GM21528 (cell line): Measurements from ENCODE around the gene KCNH5.
"Not testable (repeated sequence)": the region's sequence is repeated elsewhere in the genome, so short reads cannot be mapped to it uniquely, and the experiment has no call there.

Experiments used
- ATAC-seq: cut with Tn5 transposase; IDR thresholded peaks from one replicate; pipeline ENCODE4 v1.9.1; 2021; ENCODE audit warnings: mild to moderate bottlenecking, moderate library complexity; ENCODE audit not compliant: unreplicated experiment, low FRiP score

KCNH5 gene

DNA sequence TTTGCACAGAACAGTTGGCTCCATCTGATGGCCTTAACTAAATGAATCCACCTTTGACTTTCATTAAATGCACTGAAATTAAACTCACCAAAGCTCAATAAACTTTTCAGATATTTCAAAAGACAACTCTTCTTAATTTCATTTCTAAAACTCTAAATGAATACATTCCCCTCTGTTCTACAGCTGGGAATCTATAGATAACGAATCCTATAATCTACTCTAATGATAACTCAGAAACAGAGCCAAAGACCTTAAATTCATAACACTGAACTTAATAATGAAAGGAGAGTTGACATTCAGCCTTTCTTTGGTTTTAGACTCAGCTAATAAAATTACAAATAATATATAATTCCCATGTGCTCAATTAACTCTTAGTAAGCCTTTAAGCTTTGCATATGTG is 150.5 kb downstream of the KCNH5 start:
- ATAC-seq, result no peak

DNA sequence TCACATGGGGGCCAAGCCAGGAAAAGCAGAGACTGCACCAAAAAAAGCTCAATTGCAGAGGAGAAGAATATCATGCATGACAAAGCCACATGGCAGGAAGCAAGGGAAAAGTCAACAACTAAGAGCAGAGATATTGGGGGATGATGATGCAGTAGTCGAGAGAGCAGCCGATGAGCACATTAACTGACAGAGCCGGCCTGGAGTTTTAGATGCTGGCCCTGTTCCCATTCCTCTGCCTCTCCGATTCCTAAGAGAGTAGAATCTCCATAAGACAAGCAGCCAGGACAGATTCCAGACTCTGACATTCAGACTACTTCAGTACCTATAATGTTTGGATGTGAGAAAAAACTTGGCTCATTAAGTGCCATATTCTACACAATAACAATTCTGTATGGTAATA is 155.9 kb downstream of the KCNH5 start:
- ATAC-seq, result no peak

DNA sequence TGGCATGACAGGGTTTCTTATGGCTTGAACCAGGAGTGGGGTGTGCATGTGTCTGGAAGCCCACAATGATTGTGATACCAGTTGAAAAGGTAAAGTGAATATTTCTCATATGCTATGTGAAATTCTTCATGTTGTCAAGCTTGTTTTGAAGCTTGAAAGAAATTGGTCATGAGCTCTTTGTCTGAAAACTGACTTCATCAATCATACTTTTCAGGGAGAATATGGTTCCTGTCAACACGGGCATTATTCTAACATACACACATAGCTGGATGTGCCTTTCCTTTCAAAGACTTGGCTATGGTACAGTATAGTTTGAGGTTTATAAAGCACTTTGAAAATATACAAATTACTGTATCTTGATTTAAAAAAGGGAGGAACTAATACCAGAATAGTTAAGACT is 158.8 kb downstream of the KCNH5 start:
- ATAC-seq, result no peak

DNA sequence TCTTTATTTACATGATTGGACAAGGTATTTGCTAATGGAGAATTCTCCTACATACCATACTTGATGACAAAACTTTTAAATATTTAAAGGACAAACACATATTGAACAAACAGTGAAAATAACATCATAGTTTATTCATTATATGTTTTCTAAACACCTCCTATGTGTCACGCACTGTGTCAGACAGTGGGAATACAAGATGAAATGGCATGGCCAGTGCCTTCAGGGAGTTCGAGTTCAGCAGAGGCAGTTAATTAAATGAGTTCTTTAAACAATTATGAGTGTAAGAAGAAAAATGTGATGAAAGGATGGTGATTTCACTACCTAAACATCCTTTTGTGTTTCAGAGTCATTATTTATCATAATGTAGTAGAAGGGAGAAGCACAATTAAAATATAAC is 159.8 kb downstream of the KCNH5 start:
- no peak for ATAC-seq

DNA sequence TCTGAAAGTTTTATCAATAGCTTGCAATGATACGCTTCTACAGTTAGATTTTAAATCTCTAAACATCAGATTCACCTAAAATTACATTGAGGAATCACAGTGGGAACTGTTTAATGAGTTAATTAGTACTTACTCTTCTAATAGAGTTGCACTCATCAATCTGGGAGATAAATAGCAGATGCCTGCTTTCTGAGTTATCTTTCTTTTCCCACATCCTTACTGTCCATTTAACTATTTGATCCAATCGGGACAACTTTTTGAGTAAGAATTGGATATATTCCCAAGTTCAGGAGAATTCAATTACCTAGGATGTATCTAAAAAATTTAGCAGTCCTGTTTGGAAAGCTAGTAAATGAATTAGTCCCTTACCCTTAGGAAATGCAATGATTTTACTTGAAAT is 162.3 kb downstream of the KCNH5 start:
- ATAC-seq, result no peak

DNA sequence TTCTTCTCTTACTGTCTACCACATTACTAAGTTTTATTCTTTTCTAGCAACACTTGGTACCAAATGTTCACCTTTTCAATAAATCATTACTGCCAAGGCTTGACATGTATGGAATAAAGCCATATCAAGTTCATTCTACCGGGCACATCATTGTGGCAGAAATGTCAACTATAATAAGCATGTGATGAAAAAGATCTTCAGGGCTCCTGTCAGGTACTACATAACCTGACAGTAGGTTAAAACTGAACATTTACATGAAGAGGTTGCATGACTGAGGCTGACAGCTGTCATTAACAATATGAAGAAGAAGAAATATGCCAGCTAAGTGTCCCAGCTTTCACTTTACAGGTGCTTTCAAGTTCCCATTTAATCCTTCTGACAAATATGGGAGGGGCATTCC is 178.9 kb downstream of the KCNH5 start:
- no peak for ATAC-seq

DNA sequence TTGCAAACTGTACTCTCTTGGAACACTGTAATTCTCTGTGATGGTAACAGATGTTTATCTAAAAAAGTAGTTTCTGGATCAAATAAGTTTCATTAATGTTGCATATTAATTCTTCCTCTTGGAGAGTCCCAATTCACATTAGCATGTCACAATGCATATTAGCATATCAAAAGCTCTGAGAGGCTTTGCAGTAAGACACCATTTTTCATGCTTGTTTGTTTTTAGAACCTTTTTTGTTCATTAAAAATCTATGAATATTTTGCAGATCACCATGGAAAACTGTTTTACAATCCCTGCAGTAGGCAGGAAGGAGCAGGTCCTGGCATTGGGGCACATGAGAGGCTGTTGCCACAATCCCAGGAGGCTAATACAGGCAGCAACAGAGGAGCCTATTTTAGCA is 180.7 kb downstream of the KCNH5 start:
- no peak for ATAC-seq

DNA sequence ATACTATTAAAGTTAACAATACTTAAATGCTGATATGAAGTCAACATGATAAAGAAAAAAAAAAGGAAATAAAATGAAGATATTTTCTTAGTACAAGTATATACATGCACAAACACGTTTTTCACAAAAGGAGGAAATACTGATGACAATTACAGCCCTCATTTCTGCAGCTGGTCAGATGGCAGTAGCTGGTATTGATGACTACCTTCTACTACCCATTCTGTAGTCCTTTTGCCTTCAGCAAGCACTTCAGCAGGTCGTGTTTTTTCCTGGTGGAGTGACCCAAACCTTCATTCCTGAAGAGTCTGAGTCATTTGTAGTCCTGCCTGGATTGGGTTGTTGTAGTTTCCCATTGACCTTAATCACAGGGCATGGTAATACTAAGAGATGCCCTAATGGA is 187.2 kb downstream of the KCNH5 start:
- not testable (repeated sequence) for ATAC-seq

DNA sequence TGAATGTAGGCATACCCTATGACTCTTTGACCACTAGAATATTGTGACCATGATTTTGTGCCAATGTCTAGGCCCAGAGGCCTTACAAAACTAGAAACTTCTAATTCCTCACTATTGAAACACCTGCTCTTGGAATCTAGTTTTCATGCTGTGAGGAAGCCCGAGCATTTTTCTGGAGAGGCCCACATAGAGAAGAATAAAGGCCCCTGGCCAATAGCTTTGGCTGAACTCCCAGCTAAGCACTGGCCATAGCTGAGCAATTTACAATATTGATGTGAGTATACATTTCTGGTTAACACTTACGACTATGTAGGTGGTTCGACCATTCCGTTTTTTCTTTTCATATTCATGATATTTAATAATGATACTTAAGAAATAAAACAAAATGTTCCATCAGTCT is 190.3 kb downstream of the KCNH5 start:
- no peak for ATAC-seq

DNA sequence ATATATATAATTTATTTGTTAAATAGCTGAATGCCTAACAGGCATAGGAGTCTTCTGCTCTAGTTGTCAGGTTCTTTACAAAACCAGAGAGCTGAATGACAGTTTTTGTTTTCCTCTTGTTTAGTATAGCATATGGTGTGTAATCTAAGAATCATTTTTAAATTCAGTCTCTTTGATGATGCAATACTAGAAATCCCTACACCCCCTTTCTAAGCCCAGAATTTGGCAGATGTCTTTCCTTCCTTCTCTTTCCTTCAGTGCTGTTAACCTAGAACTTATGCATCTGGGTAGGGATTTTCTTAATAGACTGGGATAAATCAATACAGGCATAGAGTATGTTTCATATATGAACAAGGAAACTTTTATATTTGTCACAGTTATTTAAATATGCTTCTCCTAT is 198.1 kb downstream of the KCNH5 start:
- no peak for ATAC-seq

DNA sequence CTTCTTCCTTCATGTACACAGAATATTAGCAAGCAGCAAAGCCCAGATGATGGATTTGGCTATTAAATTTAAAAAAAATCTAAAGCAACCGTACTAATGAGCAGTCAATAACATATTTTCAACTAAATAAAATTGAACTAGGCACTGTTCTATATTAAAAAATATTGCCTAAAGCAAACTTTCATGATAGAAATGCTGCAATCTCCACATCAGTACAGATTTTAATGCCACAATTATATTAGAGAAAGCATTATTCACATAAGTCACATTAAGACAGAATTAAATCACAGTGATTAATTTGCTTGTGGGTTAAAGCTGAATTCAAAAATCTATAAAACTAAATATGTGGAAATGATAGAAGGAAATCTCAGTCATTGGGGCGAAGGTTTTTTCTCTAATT is 200.7 kb downstream of the KCNH5 start:
- no peak for ATAC-seq

DNA sequence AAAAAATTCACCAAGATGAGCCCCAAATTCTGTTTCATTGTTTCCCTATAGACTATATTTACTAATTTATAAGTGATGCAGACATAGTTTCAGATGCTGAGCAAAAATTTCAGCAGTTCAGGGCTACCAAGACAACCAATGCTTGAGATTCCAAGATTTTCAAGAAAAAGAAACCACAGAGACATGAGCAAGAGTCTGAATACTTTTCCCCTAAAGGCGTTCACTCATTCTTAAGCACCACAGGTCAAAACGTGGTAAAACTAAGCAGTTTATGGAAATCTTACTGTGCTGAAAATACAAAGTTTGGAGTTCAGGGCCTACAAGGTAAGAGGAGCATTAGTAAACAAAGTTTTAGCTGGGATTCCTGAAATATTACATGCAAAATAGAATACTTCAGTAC is 221.2 kb downstream of the KCNH5 start:
- no peak for ATAC-seq

DNA sequence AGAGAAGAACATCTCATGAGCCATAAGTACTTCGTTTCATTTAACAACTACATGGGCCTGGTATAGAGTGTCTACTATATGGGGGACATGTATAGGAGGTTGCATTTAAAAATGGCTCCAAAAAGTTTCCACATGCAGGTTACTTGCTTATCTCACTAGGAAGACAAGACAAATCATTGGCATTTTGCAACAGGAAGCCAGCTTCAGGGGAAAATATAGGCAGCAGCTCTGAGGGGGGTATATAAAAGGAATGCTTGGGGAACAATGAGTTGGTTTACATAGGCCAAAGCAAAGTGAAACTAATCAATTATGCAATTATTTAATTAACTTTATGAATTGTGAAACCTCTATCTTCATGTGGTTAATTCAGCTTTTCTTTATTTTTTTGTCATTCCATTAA is 225.3 kb downstream of the KCNH5 start:
- ATAC-seq, result no peak

DNA sequence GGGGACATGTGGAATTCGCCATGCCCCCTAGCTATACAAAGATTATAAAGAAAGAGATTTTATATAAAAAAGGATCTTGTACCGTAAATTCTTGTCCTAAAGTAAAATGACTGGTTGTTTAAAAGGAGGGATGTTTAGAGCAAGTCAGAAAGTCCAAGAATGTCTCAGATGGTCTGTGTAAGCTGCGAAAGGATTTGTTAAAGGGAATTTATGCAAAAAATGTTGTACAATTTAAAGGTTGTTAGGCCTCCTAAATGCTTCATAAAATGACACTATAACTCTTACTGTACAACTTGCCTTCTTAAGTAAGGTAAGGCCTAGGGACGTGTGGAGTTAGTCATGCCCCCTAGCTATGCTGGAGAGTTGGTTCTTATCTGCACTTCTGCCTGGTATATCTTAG is 237.6 kb downstream of the KCNH5 start:
- no peak for ATAC-seq

DNA sequence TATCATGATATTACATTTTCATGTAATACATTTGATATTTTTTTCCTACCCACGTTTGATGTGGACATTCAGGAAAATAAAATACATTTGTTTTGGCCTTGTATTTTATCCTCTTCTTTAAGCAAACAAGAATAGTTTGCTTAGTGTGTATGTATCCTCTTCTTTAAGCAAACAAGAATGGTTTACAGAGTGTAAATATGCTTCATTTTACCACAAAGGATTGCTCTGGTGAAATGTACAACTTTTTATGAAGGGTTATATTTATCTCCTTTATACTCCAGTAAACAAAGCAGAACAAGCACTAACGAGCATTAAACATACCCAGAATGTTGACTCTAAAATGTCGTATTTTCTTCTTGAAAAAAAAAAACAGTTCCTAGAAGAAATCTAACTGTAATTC is 244.7 kb downstream of the KCNH5 start:
- no peak for ATAC-seq

DNA sequence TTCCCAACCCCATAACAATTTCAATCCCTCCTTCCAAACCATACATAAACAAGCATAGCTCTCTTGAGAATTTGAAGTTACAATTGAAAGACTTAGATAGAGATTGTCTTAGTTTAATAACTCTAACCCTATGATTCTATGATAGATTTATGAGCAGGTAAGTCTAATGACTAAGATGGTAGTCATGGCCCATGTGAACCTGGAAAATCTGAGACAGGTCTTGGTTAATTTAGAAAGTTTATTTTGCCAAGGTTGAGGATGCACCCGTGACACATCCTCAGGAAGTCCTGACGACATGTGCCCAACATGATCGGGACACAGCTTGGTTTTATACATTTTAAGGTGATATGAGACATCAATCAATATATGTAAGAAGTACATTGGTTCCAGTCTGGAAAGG is 248.8 kb downstream of the KCNH5 start:
- no peak for ATAC-seq

DNA sequence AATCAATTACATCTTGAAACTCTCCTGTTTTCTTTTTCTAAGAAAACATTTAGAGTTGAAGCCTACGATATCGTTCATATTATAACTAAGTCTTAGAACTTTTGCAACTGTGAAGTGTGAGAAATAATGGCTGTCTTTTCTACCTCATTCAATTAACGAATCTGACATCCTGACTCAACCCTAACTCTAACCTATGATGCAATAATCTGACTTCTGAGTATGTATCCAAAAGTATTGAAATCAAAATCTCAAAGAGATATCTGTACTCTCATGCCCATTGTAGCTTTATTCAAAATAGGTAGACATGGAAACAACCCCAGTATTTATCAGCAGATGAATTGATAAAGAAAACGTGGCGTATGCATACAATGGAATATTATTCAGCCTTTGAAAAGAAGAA is 252.7 kb downstream of the KCNH5 start:
- no peak for ATAC-seq

DNA sequence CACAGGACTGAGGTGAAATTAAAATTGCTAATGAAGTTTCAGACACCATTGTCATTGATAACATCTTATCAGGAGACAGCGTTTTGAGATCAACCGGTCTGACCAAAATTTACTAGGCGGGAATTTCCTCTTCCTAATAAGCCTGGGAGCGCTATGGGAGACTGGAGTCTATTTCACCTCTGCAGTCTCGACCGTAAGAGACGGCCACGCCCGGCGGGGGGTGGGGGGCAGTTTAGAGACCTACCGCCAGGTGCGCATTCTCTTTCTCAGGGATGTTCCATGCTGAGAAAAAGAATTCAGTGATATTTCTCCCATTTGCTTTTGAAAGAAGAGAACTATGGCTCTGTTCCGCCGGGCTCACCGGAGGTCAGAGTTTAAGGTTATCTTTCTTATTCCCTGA is 263.9 kb downstream of the KCNH5 start:
- ATAC-seq, result not testable (repeated sequence)

DNA sequence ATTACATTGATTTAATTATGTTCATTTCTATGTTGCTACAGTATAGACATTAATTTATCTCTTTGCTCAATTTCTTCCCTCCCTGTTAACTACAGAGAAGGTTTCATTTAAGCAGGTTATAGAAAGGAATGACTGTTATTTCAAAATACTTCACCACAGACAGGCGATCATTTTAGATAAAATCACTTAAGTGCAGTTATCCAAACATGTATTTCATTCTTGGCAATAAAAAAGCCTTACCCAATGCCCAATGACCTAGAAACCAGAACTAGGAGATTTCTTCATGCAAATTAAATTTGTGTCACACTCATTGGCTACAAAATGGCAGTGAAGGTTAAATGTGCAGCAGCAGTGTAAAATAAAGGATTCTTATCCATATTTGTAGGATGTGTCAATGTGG is 266.4 kb downstream of the KCNH5 start:
- no peak for ATAC-seq

DNA sequence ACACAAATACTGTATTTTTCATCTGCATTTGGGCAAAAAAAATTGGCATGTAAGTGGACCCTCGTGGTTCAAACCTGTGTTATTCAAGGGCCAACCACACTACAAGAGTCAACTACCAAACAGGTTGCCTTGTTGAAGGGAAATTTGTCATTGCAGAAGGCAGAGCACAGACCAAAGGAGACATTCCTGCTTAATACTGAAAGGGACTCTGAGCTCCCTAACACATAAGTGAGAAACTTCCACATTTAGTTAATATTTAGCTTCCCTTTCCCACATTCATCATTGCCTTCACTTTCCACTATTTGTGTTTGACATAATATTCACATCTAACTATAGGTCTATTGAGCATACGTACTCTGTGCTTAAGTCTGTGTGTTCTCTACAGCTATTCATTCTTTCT is 266.9 kb downstream of the KCNH5 start:
- no peak for ATAC-seq

DNA sequence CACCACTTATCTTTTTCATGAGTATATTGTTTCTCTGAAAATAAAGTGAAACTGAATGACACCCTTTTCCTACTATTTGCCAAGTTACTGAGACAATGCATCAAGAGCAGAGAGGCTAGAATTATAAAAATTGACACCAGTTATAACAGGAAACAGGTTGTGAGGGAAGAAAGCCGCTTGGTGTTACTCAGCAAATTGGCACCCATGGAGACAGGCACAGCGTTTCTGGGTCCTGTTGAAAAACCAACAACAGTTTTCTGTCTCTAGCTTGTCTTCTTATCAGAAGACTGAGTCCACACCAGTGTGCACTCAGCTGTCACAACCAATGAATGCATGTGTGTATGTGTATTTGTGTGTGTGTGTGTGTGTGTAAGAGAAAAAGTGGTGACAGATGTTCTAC is 267.7 kb downstream of the KCNH5 start:
- no peak for ATAC-seq

DNA sequence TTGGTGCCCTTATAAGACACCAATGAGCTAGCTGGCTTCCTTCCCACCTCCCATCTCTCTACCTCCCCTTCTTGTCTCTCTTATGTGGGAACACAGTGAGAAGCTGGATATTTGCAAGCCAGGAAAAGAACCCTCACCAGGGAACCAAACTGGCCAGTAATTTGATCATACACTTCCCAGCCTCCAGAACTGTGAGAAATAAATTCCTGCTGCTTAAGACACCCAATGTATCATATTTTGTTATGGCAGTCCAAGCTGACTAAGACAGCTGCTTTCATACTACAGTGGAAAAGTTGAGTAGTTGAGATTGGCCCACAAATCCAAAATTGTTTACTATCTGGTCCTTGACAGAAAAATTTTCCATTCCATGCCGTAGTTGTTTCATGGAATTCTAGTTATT is 269.0 kb downstream of the KCNH5 start:
- no peak for ATAC-seq

DNA sequence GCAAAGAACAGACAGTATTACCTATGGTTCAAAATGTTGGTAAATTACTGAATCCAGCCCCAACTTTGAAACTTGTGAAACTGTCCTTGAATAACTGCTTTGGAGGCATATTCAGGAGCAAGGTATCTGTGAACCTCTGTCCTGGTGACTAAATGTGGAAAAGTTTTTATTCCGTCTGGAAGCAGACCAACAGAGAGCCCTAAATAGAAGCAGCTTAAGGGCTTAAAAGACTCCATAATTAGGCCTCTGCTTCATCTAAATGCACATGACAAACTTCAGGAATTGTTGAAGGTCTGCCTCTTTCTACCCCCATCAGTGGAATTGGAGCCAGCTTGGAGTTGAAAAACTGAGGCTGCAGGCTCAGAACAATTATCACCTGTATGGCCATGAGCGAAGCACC is 276.5 kb downstream of the KCNH5 start:
- no peak for ATAC-seq

DNA sequence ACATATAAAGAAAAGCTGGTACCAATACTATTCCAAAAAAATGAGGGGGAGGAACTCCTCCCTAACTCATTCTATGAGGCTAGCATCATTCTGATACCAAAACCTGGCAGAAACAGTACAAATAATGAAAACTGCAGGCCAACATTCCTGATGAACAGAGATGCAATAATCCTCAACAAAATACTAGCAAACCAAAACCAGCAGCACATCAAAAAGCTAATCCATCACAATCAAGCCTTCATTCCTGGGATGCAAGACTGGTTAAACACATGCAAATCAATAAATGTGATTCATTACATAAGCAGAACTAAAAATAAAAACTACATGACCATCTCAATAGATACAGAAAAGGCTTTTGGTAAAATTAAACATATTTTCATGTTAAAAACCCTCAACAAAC is 281.3 kb downstream of the KCNH5 start:
- ATAC-seq, result no peak
